ENCODE measurements around the gene MERTK. TPM values are rescaled to one million over a fixed set of nuclear protein-coding genes. Genes with fewer than 3 reads are reported as not detected.

The MERTK gene
- polyA plus RNA-seq, 1 experiment: 0.07 TPM

GRCh38 chr2:111975053-111975552, 76.7 kb downstream of the MERTK start:
- DNase-seq (ENCODE audit: low read depth): peak; percentile 81
- H3K4me3 ChIP-seq (ENCODE audit: low read depth, low read length): no peak overlapping the region
- CTCF ChIA-PET: interaction anchor here (1.2 kb wide), 1 partner anchor 9 kb away, joined by 3 read pairs; no protein-coding TSS in a partner anchor
- no peaks in the 10 kb centered on the region for H3K36me3 ChIP-seq (ENCODE audit: control insufficient read depth, insufficient read depth, low read length)
- peaks cover 6% of the 10 kb centered on the region for H3K27me3 ChIP-seq (ENCODE audit: control insufficient read depth, insufficient read depth, low read length)
- POLR2A ChIA-PET: no interaction called here
- no peak for TF ChIP-seq CTCF (IDR thresholded peaks at IDR 0.05; ENCODE audit: insufficient read depth, low read depth, low read length)

DNA sequence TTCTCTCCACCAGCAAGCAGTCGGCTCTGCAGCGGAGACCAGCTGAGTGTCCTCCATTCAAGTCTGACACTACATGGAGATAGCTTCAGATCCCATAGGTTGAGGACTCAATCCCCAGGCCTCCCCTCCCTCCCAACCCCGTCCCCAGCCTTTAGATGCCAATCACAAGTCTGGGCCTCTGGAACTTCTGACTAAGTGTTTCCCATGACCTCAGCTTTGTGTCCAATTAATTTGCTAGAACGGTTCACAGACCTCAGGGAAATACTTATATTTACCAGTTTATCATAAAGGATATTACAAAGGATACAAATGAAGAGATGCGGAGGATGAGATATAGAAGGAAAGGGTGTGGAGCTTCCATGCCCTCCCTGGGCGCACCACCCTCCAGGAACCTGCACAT, 77.4 kb downstream of the MERTK start:
- Histone ChIP-seq H3K27me3 (ENCODE audit: control insufficient read depth, insufficient read depth, low read length) (peaks cover 6% of the 10 kb centered on the region), H3K36me3 (ENCODE audit: control insufficient read depth, insufficient read depth, low read length) (no peaks in the 10 kb centered on the region), H3K4me3 (ENCODE audit: low read depth, low read length) (no peak overlapping the region)
- ChIA-PET POLR2A (no interaction called here), CTCF (no interaction called here)
- no peak for TF ChIP-seq CTCF (IDR thresholded peaks at IDR 0.05; ENCODE audit: insufficient read depth, low read depth, low read length)
- DNase-seq (ENCODE audit: low read depth): no peak

- ChIA-PET CTCF (no interaction called here), POLR2A (no interaction called here)
- no peak for TF ChIP-seq CTCF (IDR thresholded peaks at IDR 0.05; ENCODE audit: insufficient read depth, low read depth, low read length)
- Histone ChIP-seq H3K36me3 (ENCODE audit: control insufficient read depth, insufficient read depth, low read length) (no peaks in the 10 kb centered on the region), H3K27me3 (ENCODE audit: control insufficient read depth, insufficient read depth, low read length) (peaks cover 6% of the 10 kb centered on the region), H3K4me3 (ENCODE audit: low read depth, low read length) (no peak overlapping the region)
- no peak for DNase-seq (ENCODE audit: low read depth)
Measured at GRCh38 chr2:111977240-111977639, 78.8 kb downstream of the MERTK start.

DNA sequence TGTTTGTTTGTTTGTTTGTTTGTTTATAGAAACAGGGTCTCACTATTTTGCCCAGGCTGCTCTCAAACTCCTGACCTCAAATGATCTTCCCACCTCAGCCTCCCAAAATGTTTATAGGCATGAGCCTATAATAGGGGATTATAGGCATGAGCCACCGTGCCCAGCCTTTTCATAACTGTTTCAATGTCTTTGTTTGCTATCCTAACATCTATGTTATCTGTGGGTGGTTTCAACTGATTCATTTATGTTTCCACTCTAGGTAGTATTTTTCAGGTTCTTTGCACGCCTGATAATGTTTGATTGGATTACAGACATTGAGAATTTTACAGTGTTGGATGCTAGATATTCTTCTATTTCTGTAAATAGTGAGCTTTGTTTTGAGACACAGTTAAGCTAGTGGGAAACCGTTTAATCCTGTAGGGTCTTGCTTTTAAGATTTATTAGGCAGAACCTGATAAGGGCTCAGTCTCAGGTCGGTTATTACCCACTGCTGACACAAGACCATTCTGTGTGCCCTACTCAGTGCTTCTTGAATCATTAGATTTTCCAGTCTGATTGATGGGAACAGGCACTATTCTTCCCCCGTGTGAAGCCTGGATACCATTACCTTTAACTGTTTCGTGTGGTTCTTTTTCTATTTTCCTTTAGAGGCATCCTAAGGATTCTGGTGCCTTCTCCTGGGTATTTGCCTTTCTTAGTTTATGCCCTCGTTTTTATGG, 80.2 kb downstream of the MERTK start:
- no peak overlapping the region for H3K4me3 ChIP-seq (ENCODE audit: low read depth, low read length)
- no peak for DNase-seq (ENCODE audit: low read depth)
- peaks cover 5% of the 10 kb centered on the region for H3K27me3 ChIP-seq (ENCODE audit: control insufficient read depth, insufficient read depth, low read length)
- ChIA-PET POLR2A (no interaction called here), CTCF (no interaction called here)
- no peak for TF ChIP-seq CTCF (IDR thresholded peaks at IDR 0.05; ENCODE audit: insufficient read depth, low read depth, low read length)
- no peaks in the 10 kb centered on the region for H3K36me3 ChIP-seq (ENCODE audit: control insufficient read depth, insufficient read depth, low read length)

DNA sequence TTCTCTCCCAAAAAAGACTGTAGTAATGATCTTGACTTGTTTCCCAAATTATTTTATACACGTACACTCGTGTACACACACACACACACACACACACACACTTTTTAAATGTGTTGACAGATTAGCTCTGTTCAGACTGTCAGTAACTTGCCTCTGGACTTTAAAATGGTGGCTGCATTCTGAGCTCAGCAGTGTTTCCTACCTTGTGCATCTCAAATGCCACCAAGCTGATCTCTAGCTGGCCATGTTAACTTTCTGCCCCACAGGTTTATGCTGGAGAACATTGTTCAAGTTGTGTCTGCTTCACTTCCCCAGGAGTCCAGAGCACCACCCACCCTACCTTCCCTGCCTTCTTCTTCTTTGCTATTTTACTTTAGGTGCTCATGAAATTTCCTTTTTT, 83.3 kb downstream of the MERTK start:
- no peak for DNase-seq (ENCODE audit: low read depth)
- CTCF ChIA-PET: interaction anchor here (1.7 kb wide), 1 partner anchor 17 kb away, joined by 3 read pairs; no protein-coding TSS in a partner anchor
- no peak for TF ChIP-seq CTCF (IDR thresholded peaks at IDR 0.05; ENCODE audit: insufficient read depth, low read depth, low read length)
- Histone ChIP-seq H3K36me3 (ENCODE audit: control insufficient read depth, insufficient read depth, low read length) (no peaks in the 10 kb centered on the region), H3K27me3 (ENCODE audit: control insufficient read depth, insufficient read depth, low read length) (peaks cover 16% of the 10 kb centered on the region), H3K4me3 (ENCODE audit: low read depth, low read length) (no peak overlapping the region)
- POLR2A ChIA-PET: no interaction called here

All from BJ (cell line).